ENCODE data around the gene GSAP.
"Not testable (repeated sequence)": the region's sequence is repeated elsewhere in the genome, so short reads cannot be mapped to it uniquely, and the experiment has no call there.

Gene GSAP

DNA sequence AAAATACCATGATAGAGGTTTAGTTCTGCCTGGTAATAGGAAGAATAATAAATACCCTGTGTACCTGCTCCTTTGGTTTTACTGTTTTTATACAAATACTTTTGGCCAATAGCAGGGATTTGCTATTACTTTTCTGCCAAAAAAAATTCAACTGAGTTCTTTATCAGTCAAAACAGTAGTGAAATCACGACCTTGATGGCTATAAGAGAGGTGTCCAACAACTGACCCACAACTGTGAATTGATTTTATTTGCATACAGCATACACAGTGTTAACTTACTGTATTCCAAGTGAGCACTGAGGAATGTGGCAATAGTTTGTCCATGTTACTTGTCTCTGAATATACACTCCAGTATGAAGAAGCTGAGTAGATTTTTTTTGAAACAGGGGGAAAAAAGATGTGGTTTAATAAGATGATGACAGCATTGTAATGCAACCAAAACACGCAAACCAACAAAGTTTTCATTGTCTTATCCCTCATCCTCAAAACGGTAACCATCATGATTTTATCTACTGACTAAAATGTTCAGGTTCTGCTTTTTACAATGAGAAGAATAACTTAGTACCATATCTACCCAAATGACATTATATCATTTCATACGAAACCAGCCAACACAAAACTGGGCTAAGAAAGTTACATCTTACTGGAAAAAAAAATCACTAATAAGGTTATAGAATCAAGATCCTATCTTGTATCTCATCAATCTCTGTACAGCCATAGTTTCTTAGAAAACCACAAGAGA, 63.3 kb downstream of the GSAP start:
- FAIRE-seq (no peak), DNase-seq (ENCODE audit: insufficient read length, low spot score) (no peak)
- no peak for TF ChIP-seq POLR2A (IDR thresholded peaks at IDR 0.05; ENCODE audit: low read depth, low read length)

DNA sequence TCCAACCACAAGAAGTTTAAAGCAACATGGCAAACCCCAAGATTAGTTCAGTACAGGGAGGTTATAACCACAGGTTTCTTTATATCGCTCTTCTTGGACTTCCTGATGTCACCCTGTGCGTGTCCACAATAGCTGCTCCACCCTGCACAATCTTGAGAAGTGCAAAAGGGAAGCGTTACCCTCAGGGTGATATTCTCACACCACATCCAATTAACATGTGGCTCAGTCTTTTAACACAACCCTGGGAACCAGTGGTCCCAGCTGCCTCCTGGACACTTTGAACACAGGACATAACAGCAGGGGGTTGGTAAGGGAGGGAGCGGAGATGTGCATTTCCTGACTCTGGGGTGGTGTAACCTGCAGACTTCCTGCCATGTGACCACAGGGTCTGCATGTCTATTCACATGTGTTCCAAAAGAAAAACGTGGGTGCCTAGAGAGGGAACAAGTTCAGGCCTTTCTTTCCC, 64.6 kb downstream of the GSAP start:
- FAIRE-seq: no peak
- no peak for TF ChIP-seq POLR2A (IDR thresholded peaks at IDR 0.05; ENCODE audit: low read depth, low read length)
- DNase-seq (ENCODE audit: insufficient read length, low spot score): no peak

DNA sequence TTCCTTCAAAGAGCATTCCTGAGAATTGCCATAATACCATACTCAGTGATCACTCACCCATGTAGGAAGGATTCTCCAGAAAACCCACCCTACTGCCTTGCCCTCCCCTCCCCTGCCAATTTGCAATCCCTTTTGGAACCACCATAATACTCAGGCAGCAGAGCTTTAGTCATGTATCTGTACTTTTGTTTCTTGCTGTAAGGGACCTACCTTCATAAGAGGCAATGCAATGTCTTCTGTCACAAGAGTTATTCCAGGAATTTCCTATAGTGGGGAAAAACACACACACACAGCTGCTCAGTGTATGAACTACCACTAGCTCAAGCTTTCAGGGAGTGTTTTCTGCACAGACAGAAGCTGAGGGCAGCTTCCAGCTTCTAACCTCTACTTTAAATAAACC, 67.0 kb downstream of the GSAP start:
- no peak for DNase-seq (ENCODE audit: insufficient read length, low spot score)
- FAIRE-seq: no peak
- no peak for TF ChIP-seq POLR2A (IDR thresholded peaks at IDR 0.05; ENCODE audit: low read depth, low read length)

DNA sequence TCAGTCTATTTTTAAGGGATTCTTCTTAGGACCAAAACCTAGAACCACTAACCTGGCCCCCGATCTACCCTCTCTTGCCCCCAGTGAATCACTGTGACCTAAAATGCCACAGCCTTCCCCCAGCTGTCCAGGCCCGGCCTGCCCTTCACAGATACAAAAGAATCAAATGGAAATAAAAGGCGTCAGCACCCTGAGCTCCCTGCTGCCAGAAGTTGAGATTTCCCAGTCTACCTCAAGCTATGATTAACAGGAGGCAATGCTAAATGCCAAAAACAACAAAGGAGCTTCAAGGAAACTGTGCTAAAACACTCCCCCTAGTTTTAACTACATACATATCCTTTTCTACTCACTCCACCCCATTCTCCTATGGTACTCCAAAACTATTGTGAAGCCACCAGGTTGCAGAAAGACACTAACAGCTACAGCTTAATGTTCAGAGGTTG, 67.8 kb downstream of the GSAP start:
- peak; percentile 46 for DNase-seq (ENCODE audit: insufficient read length, low spot score)
- FAIRE-seq: peak; percentile 94
- no peak for TF ChIP-seq POLR2A (IDR thresholded peaks at IDR 0.05; ENCODE audit: low read depth, low read length)

DNA sequence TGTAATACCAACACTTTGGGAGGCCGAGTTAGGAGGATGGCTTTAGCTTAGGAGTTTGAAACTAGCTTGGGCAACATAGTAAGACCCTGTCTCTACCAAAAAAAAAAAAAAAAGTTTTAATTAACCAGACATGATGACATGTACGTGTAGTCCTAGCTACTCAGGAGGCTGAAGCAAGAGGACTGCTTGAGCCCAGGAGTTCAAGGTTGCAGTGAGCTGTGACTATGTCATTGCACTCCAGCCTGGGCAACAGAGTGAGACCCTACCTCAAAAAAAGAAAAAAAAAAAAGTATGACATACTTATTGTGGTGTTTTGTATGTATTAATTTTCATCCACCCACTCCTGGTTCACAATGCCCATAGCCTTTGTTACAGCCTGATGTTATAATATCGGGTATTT, 69.7 kb downstream of the GSAP start:
- no peak for FAIRE-seq
- DNase-seq (ENCODE audit: insufficient read length, low spot score): no peak
- TF ChIP-seq POLR2A (IDR thresholded peaks at IDR 0.05; ENCODE audit: low read depth, low read length): no peak

DNA sequence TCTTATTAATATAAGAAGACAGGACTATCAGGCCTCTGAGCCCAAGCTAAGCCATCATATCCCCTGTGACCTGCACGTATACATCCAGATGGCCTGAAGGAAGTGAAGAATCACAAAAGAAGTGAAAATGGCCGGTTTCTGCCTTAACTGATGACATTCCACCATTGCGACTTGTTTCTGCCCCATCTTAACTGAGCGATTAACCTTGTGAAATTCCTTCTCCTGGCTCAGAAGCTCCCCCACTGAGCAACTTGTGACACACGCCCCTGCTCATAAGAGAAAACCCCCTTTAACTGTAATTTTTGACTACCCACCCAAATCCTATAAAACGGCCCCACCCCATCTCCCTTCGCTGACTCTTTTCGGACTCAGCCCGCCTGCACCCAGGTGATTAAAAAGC, 70.7 kb downstream of the GSAP start:
- FAIRE-seq; DNase-seq (ENCODE audit: insufficient read length, low spot score): not testable (repeated sequence)

DNA sequence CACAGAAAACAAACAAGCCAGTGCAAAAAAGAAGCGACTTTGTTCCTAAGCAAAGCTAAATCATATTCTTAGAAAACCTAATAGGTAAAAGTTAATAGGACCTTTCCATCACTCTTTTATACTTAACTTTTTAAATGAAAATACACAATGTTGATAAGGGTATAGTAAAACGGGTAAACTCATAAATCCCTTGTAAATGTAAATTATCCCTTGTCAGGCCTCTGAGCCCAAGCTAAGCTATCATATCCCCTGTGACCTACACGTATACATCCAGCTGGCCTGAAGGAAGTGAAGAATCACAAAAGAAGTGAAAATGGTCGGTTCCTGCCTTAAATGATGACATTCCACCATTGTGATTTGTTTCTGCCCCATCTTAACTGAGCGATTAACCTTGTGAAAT, 76.4 kb downstream of the GSAP start:
- TF ChIP-seq POLR2A (IDR thresholded peaks at IDR 0.05; ENCODE audit: low read depth, low read length): no peak
- DNase-seq (ENCODE audit: insufficient read length, low spot score) (no peak), FAIRE-seq (no peak)

DNA sequence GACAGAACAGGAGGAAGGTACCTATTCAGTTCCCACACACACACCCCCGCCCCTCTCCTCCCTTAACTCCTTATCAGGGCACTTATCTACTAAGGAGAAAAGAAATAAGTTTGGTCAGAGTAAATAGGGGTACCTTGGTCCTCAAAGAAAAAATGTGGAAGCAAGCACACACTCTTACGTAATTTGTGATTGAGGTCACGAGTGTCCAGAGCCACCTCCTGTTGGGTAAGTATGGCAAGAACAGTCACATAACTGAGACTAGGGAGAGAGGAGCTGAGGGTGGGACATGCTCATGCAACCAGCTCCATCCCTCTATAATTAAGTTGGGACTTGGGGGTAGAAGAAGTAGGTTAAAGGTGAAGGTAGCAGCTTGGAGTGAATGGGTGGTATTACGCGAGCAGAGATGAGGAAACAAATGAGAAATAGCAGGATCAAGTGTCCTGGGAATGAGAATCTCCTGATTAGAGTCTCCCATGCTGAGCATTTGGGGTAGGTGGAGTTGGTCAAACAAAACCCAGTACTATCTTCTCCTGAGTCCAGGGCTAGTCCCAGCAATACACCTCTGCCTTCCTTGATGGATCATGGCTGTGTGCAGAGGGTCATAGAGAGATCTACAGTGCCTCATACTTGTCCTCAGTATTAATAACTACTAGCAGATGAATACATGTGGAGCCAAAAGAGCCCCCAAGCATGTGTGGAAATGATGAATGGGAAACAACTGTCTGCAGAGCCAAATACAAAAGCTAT, 77.1 kb downstream of the GSAP start:
- no peak for DNase-seq (ENCODE audit: insufficient read length, low spot score)
- FAIRE-seq: no peak
- no peak for TF ChIP-seq POLR2A (IDR thresholded peaks at IDR 0.05; ENCODE audit: low read depth, low read length)

DNA sequence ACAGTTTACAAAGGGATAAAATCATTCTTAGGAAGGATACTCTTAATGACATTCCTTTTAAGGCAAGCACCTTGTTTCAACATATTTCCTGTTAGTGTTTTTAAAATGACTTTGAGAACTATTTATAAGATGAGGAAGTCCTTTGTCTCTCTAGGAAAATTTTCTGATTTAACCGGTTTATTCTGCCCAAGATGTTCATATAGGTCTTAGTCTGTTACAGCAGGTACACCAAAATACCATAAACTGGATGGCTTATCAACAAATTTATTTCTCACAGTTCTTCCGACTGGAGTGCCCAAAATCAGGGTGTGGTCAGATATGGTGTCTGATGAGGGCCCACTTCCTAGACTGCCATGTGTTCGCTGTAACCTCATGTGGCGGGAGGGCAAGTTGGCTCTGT, 77.9 kb downstream of the GSAP start:
- no peak for TF ChIP-seq POLR2A (IDR thresholded peaks at IDR 0.05; ENCODE audit: low read depth, low read length)
- FAIRE-seq (no peak), DNase-seq (ENCODE audit: insufficient read length, low spot score) (no peak)

DNA sequence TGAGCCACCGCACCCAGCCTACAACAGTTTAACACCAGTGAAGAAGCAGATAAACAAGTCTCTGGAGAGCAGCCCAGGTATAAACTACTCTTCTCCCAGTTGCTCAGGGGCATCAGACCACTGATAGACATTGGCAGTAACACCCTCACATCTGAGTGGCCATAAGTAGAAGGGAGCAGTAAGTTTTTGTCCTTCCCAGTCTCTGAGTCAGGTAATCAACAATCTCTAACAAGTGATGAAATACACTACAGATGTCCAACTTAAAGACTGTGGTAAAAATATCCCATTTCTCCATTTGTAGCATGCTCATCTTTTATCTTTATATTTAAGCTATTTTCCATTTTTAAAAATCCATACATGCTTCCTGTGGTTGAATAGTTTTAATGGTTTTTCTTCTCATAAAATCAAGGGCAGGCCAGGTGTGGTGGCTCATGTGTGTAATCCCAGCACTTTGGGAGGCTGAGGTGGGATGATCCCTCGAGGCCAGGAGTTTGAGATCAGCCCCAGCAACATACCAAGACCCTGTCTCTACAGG, 78.6 kb downstream of the GSAP start:
- no peak for FAIRE-seq
- no peak for TF ChIP-seq POLR2A (IDR thresholded peaks at IDR 0.05; ENCODE audit: low read depth, low read length)
- no peak for DNase-seq (ENCODE audit: insufficient read length, low spot score)

DNA sequence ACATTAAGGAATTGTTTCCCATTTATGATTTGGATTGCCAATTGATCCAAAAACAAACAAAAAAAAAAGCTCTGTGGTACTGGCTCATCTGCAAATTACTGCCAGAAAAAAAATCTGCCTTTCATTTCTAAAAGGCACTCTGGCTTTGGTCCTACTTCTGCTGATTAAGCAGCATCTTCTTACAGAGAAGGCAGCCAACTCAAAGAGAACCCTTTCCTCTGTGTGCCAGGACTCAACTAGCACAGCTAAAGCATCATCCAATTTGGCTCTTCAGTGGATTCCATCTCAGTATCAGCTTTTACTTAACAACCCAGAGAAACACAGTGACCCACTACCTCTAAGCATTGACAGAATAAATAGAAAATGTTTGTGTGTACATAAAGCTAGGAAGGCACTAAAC, 80.6 kb downstream of the GSAP start:
- TF ChIP-seq POLR2A (IDR thresholded peaks at IDR 0.05; ENCODE audit: low read depth, low read length): no peak
- DNase-seq (ENCODE audit: insufficient read length, low spot score): no peak
- FAIRE-seq: no peak

DNA sequence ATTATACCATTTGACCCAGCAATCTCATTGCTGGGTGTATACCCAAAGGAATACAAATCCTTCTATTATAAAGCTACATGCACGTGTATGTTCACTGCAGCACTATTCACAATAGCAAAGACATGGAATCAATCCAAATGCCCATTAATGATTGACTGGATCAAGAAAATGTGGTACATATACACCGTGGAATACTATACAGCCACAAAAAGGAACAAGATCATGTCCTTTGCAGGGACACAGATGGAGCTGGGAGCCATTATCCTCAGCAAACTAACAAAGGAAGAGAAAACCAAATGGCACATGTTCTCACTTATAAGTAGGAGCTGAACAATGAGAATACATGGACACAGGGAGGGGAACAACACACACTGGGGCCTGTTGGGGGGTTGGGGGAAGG, 82.1 kb downstream of the GSAP start:
- FAIRE-seq; DNase-seq (ENCODE audit: insufficient read length, low spot score): not testable (repeated sequence)

DNA sequence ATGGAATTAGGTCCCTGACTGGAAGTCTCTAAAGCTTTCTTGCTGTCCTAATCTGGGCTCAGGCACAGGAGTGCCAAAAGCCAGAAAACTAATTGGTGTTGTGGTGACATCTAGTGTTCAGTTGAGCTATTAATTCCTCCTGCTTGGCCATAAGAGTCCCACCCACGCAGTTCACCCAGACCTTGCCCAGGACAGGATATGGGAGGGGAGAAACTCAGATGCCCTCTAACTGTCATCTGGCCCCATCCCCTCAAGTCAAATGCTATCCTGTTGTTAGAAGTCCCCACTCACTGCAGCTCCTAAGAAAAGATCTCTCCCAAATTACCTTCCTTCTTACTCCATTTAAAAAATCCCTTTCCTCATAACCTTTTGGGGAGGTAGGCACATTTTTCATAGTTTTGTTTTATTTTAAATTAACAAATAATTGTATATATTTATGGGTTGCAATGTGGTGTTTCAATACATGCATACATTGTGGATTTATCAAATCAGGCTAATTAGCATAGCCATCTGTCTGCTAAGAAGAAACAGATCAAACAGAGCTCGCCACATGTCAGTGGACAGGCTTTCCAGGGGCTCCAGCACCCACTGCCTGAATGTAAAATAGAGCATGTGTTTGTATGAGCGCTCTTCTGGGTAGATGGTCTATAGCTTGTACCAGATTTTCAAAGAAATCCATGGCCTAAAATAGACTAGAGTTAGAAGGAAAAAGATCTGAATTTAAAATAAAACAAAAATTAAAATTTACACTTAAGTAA, 84.0 kb downstream of the GSAP start:
- peak; percentile 56 for DNase-seq (ENCODE audit: insufficient read length, low spot score)

More for the DNA sequence above, 84.0 kb downstream of the GSAP start:
- TF ChIP-seq POLR2A (IDR thresholded peaks at IDR 0.05; ENCODE audit: low read depth, low read length): no peak
- FAIRE-seq: peak; percentile 90
